HG03175 (cell line): ENCODE measurements around the gene GLOD4.
"Not testable (repeated sequence)": the region's sequence is repeated elsewhere in the genome, so short reads cannot be mapped to it uniquely, and the experiment has no call there.

Source experiments
- ATAC-seq: cut with Tn5 transposase; IDR thresholded peaks from one replicate; pipeline ENCODE4 v1.9.1; 2021; ENCODE audit warnings: mild to moderate bottlenecking, moderate library complexity; ENCODE audit not compliant: unreplicated experiment

GLOD4 gene

GRCh38 chr17:781805-782731 lies at the start of gene GLOD4, which contains the start of gene MRM3:
TSS of gene GLOD4 (minus strand) at chr17:782280. CDS start at chr17:782255, 25 bp downstream.
TSS of gene MRM3 (plus strand) at chr17:782353. CDS start at chr17:782379, 26 bp downstream.
- ATAC-seq, result peak; percentile 92

- no peak for ATAC-seq
Measured at GRCh38 chr17:830950-831349, 48.9 kb upstream of the GLOD4 start.

- ATAC-seq, result no peak
Measured at GRCh38 chr17:830381-830780, 48.3 kb upstream of the GLOD4 start.

GRCh38 chr17:829614-830013 lies 47.5 kb upstream of the GLOD4 start:
- ATAC-seq, result not testable (repeated sequence)

- ATAC-seq, result no peak
Measured at GRCh38 chr17:828761-829160, 46.7 kb upstream of the GLOD4 start.

- ATAC-seq, result no peak
Measured at GRCh38 chr17:826778-827177, 44.7 kb upstream of the GLOD4 start.

GRCh38 chr17:825216-825615 lies 43.1 kb upstream of the GLOD4 start:
- ATAC-seq, result no peak

GRCh38 chr17:824378-824777 lies 42.3 kb upstream of the GLOD4 start:
- ATAC-seq, result no peak

GRCh38 chr17:823501-823902 lies 41.4 kb upstream of the GLOD4 start:
- ATAC-seq, result no peak

- no peak for ATAC-seq
Measured at GRCh38 chr17:819251-819650, 37.2 kb upstream of the GLOD4 start.

GRCh38 chr17:814371-814770 lies 32.3 kb upstream of the GLOD4 start:
- ATAC-seq, result no peak

GRCh38 chr17:812638-813204 lies 30.6 kb upstream of the GLOD4 start:
- no peak for ATAC-seq

- no peak for ATAC-seq
Measured at GRCh38 chr17:811051-811784, 29.1 kb upstream of the GLOD4 start.

GRCh38 chr17:807523-808294 lies 25.6 kb upstream of the GLOD4 start:
- no peak for ATAC-seq

- no peak for ATAC-seq
Measured at GRCh38 chr17:806781-807522, 24.9 kb upstream of the GLOD4 start.

GRCh38 chr17:806346-806745 lies 24.3 kb upstream of the GLOD4 start:
- no peak for ATAC-seq

GRCh38 chr17:805886-806285 lies 23.8 kb upstream of the GLOD4 start:
- not testable (repeated sequence) for ATAC-seq

- no peak for ATAC-seq
Measured at GRCh38 chr17:804541-805435, 22.7 kb upstream of the GLOD4 start.
